ENCODE results near the gene RAB3IL1. TPM values are rescaled to one million over a fixed set of nuclear protein-coding genes. Genes with fewer than 3 reads are reported as not detected.
A peak's percentile ranks its signal among the peaks of the same experiment; 100 is the strongest.

Gene RAB3IL1
- total and polyA plus RNA-seq, 8 donors, result 9.3 to 15.4 (median 11.1) TPM

DNA sequence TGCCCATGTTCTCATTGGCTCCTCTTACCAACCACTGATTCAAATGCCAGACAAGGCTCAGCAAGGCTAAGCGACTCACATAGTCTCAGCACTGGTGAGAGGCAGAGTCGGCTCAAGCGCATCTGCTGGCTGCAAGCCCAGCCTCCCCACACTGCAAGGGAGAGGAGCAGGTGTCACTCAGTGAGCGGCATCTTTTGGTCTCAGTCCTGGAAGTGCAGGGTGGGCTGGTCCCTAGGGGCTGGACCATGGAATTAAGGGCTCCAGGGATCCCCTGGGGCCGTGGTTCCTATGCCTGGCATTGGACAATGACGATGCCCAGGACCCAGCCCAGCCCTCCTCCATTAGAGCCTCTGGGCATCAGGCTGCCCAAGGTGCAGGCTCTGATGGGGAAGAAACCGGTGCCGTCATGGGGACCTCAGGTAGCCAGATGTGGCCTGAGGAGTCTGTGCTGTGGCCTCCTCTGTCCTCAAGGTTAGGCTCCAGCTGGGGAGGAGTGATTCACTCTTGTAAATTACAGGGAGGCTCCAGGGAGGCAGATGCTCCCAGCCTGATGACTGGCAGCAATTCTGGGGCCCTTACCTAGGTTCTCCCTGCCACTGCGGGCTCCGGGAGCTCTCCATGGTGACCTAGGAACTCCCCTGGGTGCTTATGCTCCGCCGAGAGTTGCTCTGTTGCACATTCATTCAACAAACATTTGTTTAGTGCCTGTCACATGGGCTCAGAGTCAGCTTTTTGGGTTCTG is 61.3 kb downstream of the RAB3IL1 start:
- Histone ChIP-seq H3K4me3 (no peak overlapping the region), H3K9me3 (no peaks in the 10 kb centered on the region), H3K27me3 (no peaks in the 10 kb centered on the region), H3K27ac (no peak overlapping the region), H3K36me3 (peaks cover 0 to 90% of the 10 kb centered on the region in 2 donors), H3K4me1 (no peaks in the 10 kb centered on the region)
- ATAC-seq, result no peak
- TF ChIP-seq, protein P1, sequence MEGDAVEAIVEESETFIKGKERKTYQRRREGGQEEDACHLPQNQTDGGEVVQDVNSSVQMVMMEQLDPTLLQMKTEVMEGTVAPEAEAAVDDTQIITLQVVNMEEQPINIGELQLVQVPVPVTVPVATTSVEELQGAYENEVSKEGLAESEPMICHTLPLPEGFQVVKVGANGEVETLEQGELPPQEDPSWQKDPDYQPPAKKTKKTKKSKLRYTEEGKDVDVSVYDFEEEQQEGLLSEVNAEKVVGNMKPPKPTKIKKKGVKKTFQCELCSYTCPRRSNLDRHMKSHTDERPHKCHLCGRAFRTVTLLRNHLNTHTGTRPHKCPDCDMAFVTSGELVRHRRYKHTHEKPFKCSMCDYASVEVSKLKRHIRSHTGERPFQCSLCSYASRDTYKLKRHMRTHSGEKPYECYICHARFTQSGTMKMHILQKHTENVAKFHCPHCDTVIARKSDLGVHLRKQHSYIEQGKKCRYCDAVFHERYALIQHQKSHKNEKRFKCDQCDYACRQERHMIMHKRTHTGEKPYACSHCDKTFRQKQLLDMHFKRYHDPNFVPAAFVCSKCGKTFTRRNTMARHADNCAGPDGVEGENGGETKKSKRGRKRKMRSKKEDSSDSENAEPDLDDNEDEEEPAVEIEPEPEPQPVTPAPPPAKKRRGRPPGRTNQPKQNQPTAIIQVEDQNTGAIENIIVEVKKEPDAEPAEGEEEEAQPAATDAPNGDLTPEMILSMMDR (IDR thresholded peaks at IDR 0.05), result no peak
- no peak for DNase-seq
- intact Hi-C loops (cut with DNase I), result no loop called here

DNA sequence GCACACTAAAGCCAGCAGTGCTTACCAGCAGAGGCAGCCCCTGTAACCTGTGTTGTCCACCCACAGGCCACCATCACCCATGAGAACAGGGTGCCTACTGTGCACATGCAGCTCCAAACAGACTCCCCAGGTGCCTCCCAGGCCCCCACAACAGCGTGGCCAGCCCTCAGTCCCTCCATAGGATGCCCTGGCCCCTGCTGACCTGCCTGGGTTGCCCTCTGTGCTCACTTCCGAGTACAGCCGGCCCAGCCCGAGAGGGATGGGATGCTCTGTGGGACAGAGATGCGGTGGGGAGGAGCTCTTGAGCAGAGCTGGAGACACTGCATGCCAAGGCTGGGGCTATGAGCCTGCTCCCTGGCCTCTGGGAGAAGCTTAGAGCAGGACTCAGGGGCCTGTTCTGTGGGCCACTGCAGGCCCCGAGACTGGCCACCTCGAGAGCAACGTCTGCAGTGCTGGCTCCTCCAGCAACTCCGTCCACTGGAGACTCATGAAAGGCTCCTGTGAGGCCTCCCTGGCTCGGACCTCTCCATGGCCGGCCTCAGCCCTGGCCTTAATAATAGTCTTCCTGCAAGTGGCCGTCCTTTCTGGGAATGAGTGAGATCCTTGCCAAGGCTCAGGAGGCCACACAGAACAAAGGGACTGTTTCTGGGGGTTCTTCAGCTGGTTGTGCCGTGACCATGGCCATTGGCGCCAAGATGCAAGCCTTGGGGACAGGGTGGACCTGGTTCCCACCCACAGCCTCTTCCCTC is 62.2 kb downstream of the RAB3IL1 start:
- no peak overlapping the region for H3K27ac ChIP-seq
- no peaks in the 10 kb centered on the region for H3K27me3 ChIP-seq
- DNase-seq (no peak), ATAC-seq (no peak)
- intact Hi-C loops (cut with DNase I), result no loop called here
- no peaks in the 10 kb centered on the region for H3K4me1 ChIP-seq
- peaks cover 0 to 90% of the 10 kb centered on the region in 2 donors for H3K36me3 ChIP-seq
- no peaks in the 10 kb centered on the region for H3K9me3 ChIP-seq
- TF ChIP-seq, protein P1 (IDR thresholded peaks at IDR 0.05), result no peak
- H3K4me3 ChIP-seq, result no peak overlapping the region

DNA sequence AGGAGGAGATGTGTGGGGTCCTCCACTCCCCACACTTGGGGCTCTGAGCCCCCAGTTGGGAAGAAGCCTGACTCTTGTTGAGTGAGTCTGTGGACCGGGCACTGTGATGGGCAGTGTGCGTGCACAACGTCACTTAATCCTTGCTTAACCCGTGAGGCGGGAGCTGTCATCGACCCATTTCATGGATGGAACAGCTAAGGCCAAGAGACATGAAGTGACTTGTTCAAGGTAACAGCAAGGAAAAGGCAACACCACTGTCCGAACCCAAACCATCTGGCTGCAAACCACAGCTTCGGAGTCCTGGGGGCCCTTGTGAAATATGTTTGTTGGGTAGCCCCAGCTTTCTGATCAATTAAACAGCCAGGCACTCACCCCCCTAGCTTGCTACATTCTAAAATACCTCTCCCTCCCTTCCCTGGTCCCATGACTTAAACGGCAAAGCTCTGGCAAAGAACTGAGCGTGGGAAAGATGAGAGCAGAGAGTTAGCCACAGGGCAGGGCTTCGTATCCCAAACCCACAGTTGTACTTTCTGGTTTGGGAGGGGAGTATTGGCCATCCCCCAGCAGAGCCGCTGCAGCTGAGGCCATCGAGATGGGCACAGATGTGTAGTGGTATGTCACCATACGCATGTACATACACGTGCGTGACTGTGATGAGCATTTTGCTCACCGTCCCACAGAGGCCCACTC is 63.0 kb downstream of the RAB3IL1 start:
- intact Hi-C loops (cut with DNase I), result no loop called here
- Histone ChIP-seq H3K4me3 (no peak overlapping the region), H3K4me1 (no peaks in the 10 kb centered on the region), H3K9me3 (no peaks in the 10 kb centered on the region), H3K36me3 (peaks cover 0 to 90% of the 10 kb centered on the region in 2 donors), H3K27me3 (no peaks in the 10 kb centered on the region), H3K27ac (no peak overlapping the region)
- no peak for ATAC-seq
- DNase-seq, result no peak
- TF ChIP-seq, protein P1 (IDR thresholded peaks at IDR 0.05), result no peak

DNA sequence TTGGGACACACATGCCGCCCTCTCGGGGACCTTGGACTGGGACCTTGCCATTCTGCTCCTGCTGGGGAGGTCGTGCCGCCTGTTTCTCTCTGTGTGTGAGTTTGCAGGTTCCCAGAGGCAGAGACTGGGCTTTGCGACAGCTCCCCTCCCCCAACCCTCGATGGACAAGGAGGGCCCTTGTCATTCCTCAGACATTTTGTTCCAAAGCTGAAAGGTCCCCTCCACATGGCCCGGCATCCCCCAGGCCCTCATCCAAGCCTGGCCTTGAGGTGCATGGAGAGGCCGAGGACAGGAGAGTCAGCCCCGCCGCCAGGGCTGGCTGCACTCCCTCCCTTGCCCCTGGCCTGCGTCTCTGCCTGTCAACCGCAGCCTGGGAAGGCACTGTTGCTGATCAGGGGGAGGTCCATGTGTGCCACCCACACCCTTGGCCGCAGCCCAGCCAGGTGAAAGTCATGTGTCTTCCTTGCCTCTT is 63.6 kb downstream of the RAB3IL1 start:
- peak; percentile 49 for ATAC-seq
- DNase-seq, result no peak
- no peak overlapping the region for H3K4me3 ChIP-seq

More for the DNA sequence above, 63.6 kb downstream of the RAB3IL1 start:
- Histone ChIP-seq H3K27ac (no peak overlapping the region), H3K27me3 (no peaks in the 10 kb centered on the region), H3K9me3 (no peaks in the 10 kb centered on the region), H3K4me1 (no peaks in the 10 kb centered on the region), H3K36me3 (peaks cover 0 to 90% of the 10 kb centered on the region in 2 donors)
- TF ChIP-seq, protein P1 (IDR thresholded peaks at IDR 0.05), result no peak
- intact Hi-C loops (cut with DNase I), result no loop called here
